Kidney (tissue), 14 donors: Measurements from ENCODE around the gene ARHGEF17. TPM values are rescaled to one million over a fixed set of nuclear protein-coding genes. Genes with fewer than 3 reads are reported as not detected.
A peak's percentile ranks its signal among the peaks of the same experiment; 100 is the strongest.

Experiments used
- DNase-seq, 5 donors: peaks; one replicate each; pipeline ENCODE4 v3.0.0-alpha.2; 2013 to 2020
- FAIRE-seq: peaks from 2 replicates; lab custom pipeline; 2012; peaks lifted over from hg19 to GRCh38; lab: Jason Lieb, UNC
- H3K27ac ChIP-seq, 2 donors: one replicate each; pipeline ENCODE4 v1.7.0; 2013; ENCODE audit warnings: low read depth in 2 of 2, low read length in 2 of 2, inconsistent platforms in 1 of 2
- H3K27me3 ChIP-seq: one replicate; pipeline ENCODE4 v1.7.1; 2013; ENCODE audit warnings: low read length, inconsistent platforms; ENCODE audit not compliant: control insufficient read depth, insufficient read depth
- H3K36me3 ChIP-seq, 3 donors: one replicate each; pipeline versions ENCODE4 v1.7.0 to v1.7.1; 2013; ENCODE audit warnings: low read length in 3 of 3, control low read depth in 1 of 3, inconsistent platforms in 1 of 3; ENCODE audit not compliant: insufficient read depth in 3 of 3, control insufficient read depth in 2 of 3
- H3K4me1 ChIP-seq, 3 donors: one replicate each; pipeline versions ENCODE4 v1.7.0 to v1.7.1; 2013; ENCODE audit warnings: low read length in 3 of 3, inconsistent platforms in 1 of 3, low read depth in 1 of 3; ENCODE audit not compliant: control insufficient read depth in 2 of 3, insufficient read depth in 2 of 3
- H3K4me3 ChIP-seq, 3 donors: one replicate each; pipeline versions ENCODE4 v1.7.0 to v1.8.1; 2013; ENCODE audit warnings: low read length in 3 of 3, control low read depth in 1 of 3, inconsistent platforms in 1 of 3
- H3K9ac ChIP-seq, 3 donors: one replicate each; pipeline versions ENCODE4 v1.7.0 to v1.7.1; 2013; ENCODE audit warnings: low read length in 3 of 3, control low read depth in 1 of 3, inconsistent platforms in 1 of 3
- H3K9me3 ChIP-seq, 3 donors: one replicate each; pipeline versions ENCODE4 v1.7.0 to v1.7.1; 2013; ENCODE audit warnings: low read length in 3 of 3, control low read depth in 1 of 3, inconsistent platforms in 1 of 3; ENCODE audit not compliant: control insufficient read depth in 2 of 3, insufficient read depth in 1 of 3
- intact Hi-C: fragments of 100-400 bp; cut with DNase I; formaldehyde crosslinking; loops from one replicate; pipeline ENCODE4 v1.11.1; 2022
- polyA plus RNA-seq: library from polyadenylated mRNA; stranded (reverse); fragments of 350-450 nt; fragmentation: Illumina TruSeq; extraction: RNeasy Lipid Tissue Mini Kit (QIAGEN cat#74804); gene quantifications from one replicate; pipeline ENCODE4 v1.2.3, GENCODE V29; 2014; ENCODE audit warnings: low read depth, low replicate concordance; ENCODE audit not compliant: insufficient read depth
- total RNA-seq: library from RNA; stranded (reverse); fragmentation: NEBNext Ultra II Directional; extraction: Animal tissue kit (Norgen Biotek cat#: 25700); gene quantifications from one replicate; pipeline ENCODE4 v1.2.1, GENCODE V29; 2021
- TF ChIP-seq, protein P1 (sequence below): IDR thresholded peaks from 3 replicates; pipeline ENCODE4 v1.5.1; 2012; ENCODE audit warnings: mild to moderate bottlenecking, moderate library complexity, borderline replicate concordance; ENCODE audit not compliant: insufficient read depth; ENCODE audit errors: extremely low read depth
- donor health status: control.
- donor health status: control.
- donor health status: control.
- donor health status: control.
- donor health status: control.
- donor health status: DM: yes; HTN: yes; CAD: no.
- donor health status: Normal renal cell carcinoma (clear cell type).

ARHGEF17 gene
- total and polyA plus RNA-seq, 2 donors from 2014 or later: 36.6 to 68.2 TPM

DNA sequence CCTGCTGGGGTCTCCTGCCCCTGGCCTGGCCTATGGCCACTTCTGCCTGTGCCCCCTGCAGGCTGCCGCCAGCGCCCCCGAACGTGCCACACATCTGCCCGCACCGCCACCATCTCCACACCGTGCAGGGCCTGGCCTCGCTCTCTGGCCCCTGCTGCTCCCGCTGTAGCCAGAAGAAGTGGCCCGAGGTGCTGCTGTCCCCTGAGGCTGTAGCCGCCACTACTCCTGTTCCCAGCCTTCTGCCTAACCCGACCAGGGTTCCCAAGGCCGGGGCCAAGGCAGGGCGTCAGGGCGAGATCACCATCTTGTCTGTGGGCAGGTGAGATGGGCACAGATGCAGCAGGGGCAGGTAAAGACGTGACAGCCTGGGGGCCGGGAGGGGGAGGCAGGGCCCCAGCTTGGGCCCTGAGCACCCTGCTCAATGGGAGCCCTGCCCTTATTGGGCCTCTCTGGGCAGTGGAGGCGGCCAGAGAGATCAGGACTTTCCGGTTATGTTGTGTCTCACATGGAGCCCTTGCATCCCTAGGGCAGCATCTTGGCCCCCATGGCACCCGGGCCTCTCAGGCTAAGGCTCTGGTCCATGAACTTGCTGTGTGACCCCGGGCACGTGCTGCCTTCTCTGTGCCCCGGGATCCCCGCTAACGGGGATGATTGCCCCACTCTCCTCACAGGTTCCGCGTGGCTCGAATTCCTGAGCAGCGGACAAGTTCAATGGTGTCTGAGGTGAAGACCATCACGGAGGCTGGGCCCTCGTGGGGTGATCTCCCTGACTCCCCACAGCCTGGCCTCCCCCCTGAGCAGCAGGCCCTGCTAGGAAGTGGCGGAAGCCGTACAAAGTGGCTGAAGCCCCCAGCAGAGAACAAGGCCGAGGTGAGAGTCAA lies 86.6 kb downstream of the ARHGEF17 start:
- H3K9me3 ChIP-seq: no peaks in the 10 kb centered on the region
- DNase-seq (peak in 1 of 5 donors; percentile 38), FAIRE-seq (no peak)
- H3K4me1 ChIP-seq: peaks cover 0 to 2% (median 0%) of the 10 kb centered on the region in 3 donors
- intact Hi-C loops: loop anchor here (10.0 kb wide), 2 partner anchors 50 to 100 kb away; no protein-coding TSS in a partner anchor
- H3K27ac ChIP-seq: no peak overlapping the region
- no peaks in the 10 kb centered on the region for H3K27me3 ChIP-seq
- H3K36me3 ChIP-seq: no peaks in the 10 kb centered on the region
- no peak overlapping the region for H3K9ac ChIP-seq
- TF ChIP-seq, protein P1, sequence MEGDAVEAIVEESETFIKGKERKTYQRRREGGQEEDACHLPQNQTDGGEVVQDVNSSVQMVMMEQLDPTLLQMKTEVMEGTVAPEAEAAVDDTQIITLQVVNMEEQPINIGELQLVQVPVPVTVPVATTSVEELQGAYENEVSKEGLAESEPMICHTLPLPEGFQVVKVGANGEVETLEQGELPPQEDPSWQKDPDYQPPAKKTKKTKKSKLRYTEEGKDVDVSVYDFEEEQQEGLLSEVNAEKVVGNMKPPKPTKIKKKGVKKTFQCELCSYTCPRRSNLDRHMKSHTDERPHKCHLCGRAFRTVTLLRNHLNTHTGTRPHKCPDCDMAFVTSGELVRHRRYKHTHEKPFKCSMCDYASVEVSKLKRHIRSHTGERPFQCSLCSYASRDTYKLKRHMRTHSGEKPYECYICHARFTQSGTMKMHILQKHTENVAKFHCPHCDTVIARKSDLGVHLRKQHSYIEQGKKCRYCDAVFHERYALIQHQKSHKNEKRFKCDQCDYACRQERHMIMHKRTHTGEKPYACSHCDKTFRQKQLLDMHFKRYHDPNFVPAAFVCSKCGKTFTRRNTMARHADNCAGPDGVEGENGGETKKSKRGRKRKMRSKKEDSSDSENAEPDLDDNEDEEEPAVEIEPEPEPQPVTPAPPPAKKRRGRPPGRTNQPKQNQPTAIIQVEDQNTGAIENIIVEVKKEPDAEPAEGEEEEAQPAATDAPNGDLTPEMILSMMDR: no peak
- no peak overlapping the region for H3K4me3 ChIP-seq

DNA sequence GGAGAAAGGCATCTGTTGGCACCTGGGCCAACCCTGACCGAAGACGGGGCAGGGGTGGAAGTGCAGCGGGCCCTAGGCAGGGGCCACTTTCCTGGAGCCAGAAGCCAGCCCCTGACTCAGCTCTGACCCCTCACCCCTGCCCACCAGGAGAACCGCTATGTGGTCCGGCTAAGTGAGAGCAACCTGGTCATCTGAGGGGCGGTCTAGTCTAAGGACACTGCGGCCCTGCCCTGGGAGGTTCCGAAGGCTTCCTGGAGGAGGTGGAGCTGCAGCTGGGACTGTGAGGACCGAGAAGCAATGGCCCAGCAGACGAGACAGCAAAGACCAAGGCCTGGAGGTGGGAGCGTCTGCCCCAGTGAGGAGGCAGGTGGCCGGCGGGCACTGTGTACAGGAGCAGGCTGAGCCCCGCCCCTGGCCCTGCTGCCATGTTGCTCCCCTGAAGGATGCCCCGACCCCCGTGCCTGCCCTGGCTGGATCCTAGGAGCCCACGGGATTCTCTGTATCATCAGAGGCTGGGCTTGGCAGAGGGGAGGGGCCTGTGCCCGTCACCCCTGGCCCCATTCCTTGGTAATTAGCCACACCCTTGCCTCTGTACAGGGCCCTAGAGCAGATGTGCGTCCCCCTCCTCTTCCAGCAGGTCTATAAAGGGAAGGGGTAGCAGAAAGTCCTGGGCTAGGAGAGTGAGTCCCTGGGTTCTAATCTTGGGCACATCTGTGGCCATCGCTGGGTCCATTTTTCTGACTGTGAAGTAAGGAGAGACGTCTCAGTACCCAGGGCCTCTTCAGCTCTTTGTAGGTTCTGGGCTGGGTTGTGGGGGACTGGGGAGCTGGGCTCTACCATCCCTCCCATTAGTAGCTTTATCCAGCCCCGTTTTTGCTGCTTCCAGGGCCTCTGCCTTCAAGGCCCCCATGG lies 87.5 kb downstream of the ARHGEF17 start:
- H3K36me3 ChIP-seq: no peaks in the 10 kb centered on the region
- no peak overlapping the region for H3K4me3 ChIP-seq
- H3K27ac ChIP-seq: no peak overlapping the region
- peaks cover 0 to 2% (median 0%) of the 10 kb centered on the region in 3 donors for H3K4me1 ChIP-seq
- TF ChIP-seq, protein P1: no peak
- peak in 1 of 5 donors; percentile 43 for DNase-seq
- no peaks in the 10 kb centered on the region for H3K9me3 ChIP-seq
- no peak overlapping the region for H3K9ac ChIP-seq
- intact Hi-C loops: loop anchor here (10.0 kb wide), 2 partner anchors 51 to 101 kb away; no protein-coding TSS in a partner anchor
- no peak for FAIRE-seq
- no peaks in the 10 kb centered on the region for H3K27me3 ChIP-seq

DNA sequence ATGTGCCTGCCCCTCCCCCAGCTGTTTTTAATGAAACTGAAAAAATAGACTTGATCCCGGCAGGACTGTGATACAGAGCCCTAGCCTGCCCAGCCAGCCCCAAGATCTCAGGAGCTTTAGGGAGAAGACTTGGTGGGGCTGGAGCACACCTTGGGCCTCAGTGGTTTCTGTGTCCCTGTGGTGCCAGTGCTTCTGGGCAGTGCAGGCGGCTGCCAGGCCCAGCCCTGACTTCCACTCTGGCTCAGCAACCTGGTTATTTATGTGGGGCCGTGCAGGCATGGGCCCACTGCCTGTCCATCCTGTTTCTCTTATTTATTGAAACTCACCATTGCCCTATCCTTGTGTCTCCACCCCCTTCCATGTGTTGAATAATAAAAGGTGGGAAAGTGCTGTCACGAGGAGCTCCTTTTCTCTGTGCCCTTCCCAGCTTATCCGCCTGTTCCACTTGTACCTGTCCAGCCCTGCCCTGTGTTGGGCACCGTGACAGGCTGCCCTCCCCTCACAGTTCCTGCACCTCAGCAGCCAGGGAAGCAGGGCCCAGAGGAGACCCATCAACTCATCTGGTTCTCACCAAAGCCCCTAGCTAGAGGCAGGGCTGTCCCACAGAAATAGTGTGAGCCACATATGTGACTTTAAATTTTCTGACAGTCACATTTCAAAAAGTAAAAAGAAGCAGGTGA lies 88.3 kb downstream of the ARHGEF17 start:
- H3K9ac ChIP-seq: no peak overlapping the region
- no peaks in the 10 kb centered on the region for H3K27me3 ChIP-seq
- TF ChIP-seq, protein P1: no peak
- H3K4me1 ChIP-seq: peaks cover 0 to 2% (median 0%) of the 10 kb centered on the region in 3 donors
- no peaks in the 10 kb centered on the region for H3K36me3 ChIP-seq
- intact Hi-C loops: loop anchor here (10.0 kb wide), 2 partner anchors 52 to 102 kb away; no protein-coding TSS in a partner anchor
- H3K9me3 ChIP-seq: no peaks in the 10 kb centered on the region
- FAIRE-seq: no peak
- H3K4me3 ChIP-seq: no peak overlapping the region
- DNase-seq: no peak
- H3K27ac ChIP-seq: no peak overlapping the region
